H1 (cell line): ENCODE measurements around the gene MRGPRE. TPM values are rescaled to one million over a fixed set of nuclear protein-coding genes. Genes with fewer than 3 reads are reported as not detected.

Experiments
- CHD2 ChIP-seq: IDR thresholded peaks from 2 replicates; pipeline ENCODE4 v1.6.1; 2012; ENCODE audit warnings: low read length, improper control_type of control experiment
- CTCF ChIP-seq, 3 experiments: IDR thresholded peaks; 1 replicate in 2 of 3; 2 replicates in 1 of 3; pipeline versions ENCODE4 v1.5.1 to v1.6.1; 2011; ENCODE audit warnings: low read length in 3 of 3, mild to moderate bottlenecking in 3 of 3, inconsistent platforms in 2 of 3, low read depth in 1 of 3, moderate library complexity in 1 of 3; ENCODE audit not compliant: insufficient read depth in 1 of 3; ENCODE audit errors: control extremely low read depth in 1 of 3
- KDM4A ChIP-seq: IDR thresholded peaks from one replicate; pipeline ENCODE4 v1.7.1; 2012; ENCODE audit warnings: low read depth, mild to moderate bottlenecking, moderate library complexity, low read length, inconsistent platforms; ENCODE audit not compliant: severe bottlenecking
- KDM5A ChIP-seq: fragments of 200-600 bp; IDR thresholded peaks from 2 replicates; pipeline ENCODE4 v1.7.1; 2012; ENCODE audit warnings: mild to moderate bottlenecking, low read length, inconsistent platforms, mixed read lengths
- polyA plus RNA-seq, 7 experiments: library from polyadenylated mRNA; depleted of rRNA in 3 of 7; stranded (reverse) in 5 of 7; unstranded in 2 of 7; fragments of >200 nt in 5 of 7; fragments of 200-250 nt in 2 of 7; gene quantifications; 1 replicate in 5 of 7; 2 replicates in 1 of 7; 4 replicates in 1 of 7; pipeline versions ENCODE4 v1.2.1 to v1.2.3, GENCODE V29; 2011 to 2013; ENCODE audit warnings: missing spikeins in 2 of 7, mixed read lengths in 2 of 7
- total RNA-seq: library from RNA; stranded (reverse); fragmentation: NEBNext Ultra II Directional; extraction: Animal tissue kit (Norgen Biotek cat#: 25700); gene quantifications from 2 replicates; pipeline ENCODE4 v1.2.1, GENCODE V29; 2021

MRGPRE gene
- total and polyA plus RNA-seq, 2 of the 8 experiments (the other 6 are each of a cell fraction or from before 2014, with no cell fraction given): not detected

GRCh38 chr11:3229673-3230630, 2.3 kb downstream of the MRGPRE start (continued):
- TF ChIP-seq CTCF (IDR thresholded peaks at IDR 0.05; ENCODE audit: control extremely low read depth in 1 of 3, insufficient read depth in 1 of 3, low read depth in 1 of 3, low read length in 3 of 3) (no peak), KDM4A (no peak), KDM5A (no peak), CHD2 (no peak)
